Measurements from ENCODE around the gene C11orf16.
"Not testable (repeated sequence)": the region's sequence is repeated elsewhere in the genome, so short reads cannot be mapped to it uniquely, and the experiment has no call there.

C11orf16 gene

DNA sequence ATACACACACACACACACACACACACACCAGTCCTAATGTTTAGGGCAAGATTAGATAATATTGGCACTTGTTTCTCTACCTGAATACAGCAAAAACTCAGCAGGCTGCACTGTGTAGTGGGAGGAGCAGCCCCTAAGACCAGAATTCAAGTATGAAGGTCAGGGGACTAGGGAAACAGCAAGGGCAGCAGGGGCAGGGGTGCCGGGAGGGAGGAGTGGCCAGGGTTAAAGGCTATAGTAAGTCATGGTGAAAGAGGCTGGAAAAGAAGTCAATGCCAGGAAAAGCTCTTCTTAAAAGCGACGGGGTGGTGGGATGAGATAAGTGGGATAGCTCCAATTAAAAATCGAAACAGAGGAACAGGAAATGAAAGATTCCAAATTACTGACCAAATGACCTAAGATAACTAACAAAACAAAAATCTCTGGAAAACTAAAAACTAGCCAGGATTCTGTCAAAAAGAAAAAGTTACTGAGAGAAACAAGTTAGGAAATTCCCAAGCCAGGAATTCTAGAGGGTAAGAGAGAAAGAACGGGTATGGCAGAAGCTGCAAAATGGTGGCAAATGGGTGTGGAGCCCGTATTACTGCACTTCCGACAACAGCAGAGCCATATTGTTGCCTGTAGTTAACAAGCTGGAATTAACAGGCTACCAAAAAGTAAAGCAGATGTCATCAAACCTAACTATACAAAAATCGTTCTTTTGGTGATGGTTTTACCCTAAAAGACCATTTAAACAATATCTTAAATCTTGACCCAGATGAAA is 8.8 kb upstream of the C11orf16 start:
- no peaks in the 10 kb centered on the region for H3K27me3 ChIP-seq (ENCODE audit: low read length)
- no peak overlapping the region for H2AFZ ChIP-seq (ENCODE audit: low read depth, low read length, severe bottlenecking)

DNA sequence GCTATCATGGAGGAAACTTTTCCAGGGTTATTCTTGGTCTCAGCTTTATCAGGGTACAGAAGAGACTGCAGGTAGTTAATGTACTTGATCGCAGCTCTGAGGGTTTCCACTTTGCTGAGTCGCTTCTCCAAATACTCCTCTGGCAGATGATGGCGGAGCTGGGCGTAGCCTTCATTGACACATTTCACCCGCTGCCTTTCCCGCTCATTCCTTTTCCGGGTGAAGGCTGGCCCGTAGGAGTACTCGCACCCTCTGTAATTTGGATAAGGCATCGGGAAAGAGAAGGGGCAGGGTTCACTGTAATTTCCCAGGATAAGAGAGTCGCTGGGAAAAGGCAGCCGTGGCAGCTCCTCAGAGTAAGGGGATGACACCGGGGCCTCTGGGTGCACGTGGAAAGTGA is 4.9 kb upstream of the C11orf16 start:
- TF ChIP-seq EZH2phosphoT487 (conservative IDR thresholded peaks at IDR 0.05; ENCODE audit: low read length) = no peak
- TF ChIP-seq, protein P1, sequence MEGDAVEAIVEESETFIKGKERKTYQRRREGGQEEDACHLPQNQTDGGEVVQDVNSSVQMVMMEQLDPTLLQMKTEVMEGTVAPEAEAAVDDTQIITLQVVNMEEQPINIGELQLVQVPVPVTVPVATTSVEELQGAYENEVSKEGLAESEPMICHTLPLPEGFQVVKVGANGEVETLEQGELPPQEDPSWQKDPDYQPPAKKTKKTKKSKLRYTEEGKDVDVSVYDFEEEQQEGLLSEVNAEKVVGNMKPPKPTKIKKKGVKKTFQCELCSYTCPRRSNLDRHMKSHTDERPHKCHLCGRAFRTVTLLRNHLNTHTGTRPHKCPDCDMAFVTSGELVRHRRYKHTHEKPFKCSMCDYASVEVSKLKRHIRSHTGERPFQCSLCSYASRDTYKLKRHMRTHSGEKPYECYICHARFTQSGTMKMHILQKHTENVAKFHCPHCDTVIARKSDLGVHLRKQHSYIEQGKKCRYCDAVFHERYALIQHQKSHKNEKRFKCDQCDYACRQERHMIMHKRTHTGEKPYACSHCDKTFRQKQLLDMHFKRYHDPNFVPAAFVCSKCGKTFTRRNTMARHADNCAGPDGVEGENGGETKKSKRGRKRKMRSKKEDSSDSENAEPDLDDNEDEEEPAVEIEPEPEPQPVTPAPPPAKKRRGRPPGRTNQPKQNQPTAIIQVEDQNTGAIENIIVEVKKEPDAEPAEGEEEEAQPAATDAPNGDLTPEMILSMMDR (IDR thresholded peaks at IDR 0.05; ENCODE audit: insufficient read depth, low read length, poor library complexity, severe bottlenecking) = no peak
- no peak overlapping the region for H3K27ac ChIP-seq (ENCODE audit: low read depth, low read length)
- H3K36me3 ChIP-seq (ENCODE audit: low read length) = no peaks in the 10 kb centered on the region
- no peak overlapping the region for H3K4me2 ChIP-seq (ENCODE audit: low read depth, low read length, poor library complexity, severe bottlenecking)
- no peaks in the 10 kb centered on the region for H3K79me2 ChIP-seq (ENCODE audit: insufficient read depth, low read length)
- no peaks in the 10 kb centered on the region for H3K27me3 ChIP-seq (ENCODE audit: low read length)
- H3K9ac ChIP-seq (ENCODE audit: low read length) = no peak overlapping the region
- no peak overlapping the region for H3K4me3 ChIP-seq (ENCODE audit: insufficient read depth, low read length, poor library complexity, severe bottlenecking)
- H2AFZ ChIP-seq (ENCODE audit: low read depth, low read length, severe bottlenecking) = no peak overlapping the region
- no peaks in the 10 kb centered on the region for H3F3A ChIP-seq (ENCODE audit: insufficient read depth)
- no peaks in the 10 kb centered on the region for H3K9me3 ChIP-seq (ENCODE audit: insufficient read depth, low read length)
- no peaks in the 10 kb centered on the region for H3K9me2 ChIP-seq (replicated peaks; ENCODE audit: insufficient read depth, low read length)
- no peaks in the 10 kb centered on the region for H4K20me1 ChIP-seq (ENCODE audit: low read depth, low read length)

More for the DNA sequence above, 8.8 kb upstream of the C11orf16 start:
- Histone ChIP-seq H3K79me2 (ENCODE audit: insufficient read depth, low read length) (no peaks in the 10 kb centered on the region), H3K36me3 (ENCODE audit: low read length) (no peaks in the 10 kb centered on the region), H3K4me2 (ENCODE audit: low read depth, low read length, poor library complexity, severe bottlenecking) (no peak overlapping the region), H3K27ac (ENCODE audit: low read depth, low read length) (no peak overlapping the region), H3K9me3 (ENCODE audit: insufficient read depth, low read length) (no peaks in the 10 kb centered on the region), H3K9me2 (replicated peaks; ENCODE audit: insufficient read depth, low read length) (no peaks in the 10 kb centered on the region), H3F3A (ENCODE audit: insufficient read depth) (no peaks in the 10 kb centered on the region), H3K4me3 (ENCODE audit: insufficient read depth, low read length, poor library complexity, severe bottlenecking) (no peak overlapping the region), H4K20me1 (ENCODE audit: low read depth, low read length) (no peaks in the 10 kb centered on the region), H3K9ac (ENCODE audit: low read length) (no peak overlapping the region)
- TF ChIP-seq EZH2phosphoT487 (conservative IDR thresholded peaks at IDR 0.05; ENCODE audit: low read length) = no peak
- TF ChIP-seq, protein P1 (IDR thresholded peaks at IDR 0.05; ENCODE audit: insufficient read depth, low read length, poor library complexity, severe bottlenecking) = no peak

DNA sequence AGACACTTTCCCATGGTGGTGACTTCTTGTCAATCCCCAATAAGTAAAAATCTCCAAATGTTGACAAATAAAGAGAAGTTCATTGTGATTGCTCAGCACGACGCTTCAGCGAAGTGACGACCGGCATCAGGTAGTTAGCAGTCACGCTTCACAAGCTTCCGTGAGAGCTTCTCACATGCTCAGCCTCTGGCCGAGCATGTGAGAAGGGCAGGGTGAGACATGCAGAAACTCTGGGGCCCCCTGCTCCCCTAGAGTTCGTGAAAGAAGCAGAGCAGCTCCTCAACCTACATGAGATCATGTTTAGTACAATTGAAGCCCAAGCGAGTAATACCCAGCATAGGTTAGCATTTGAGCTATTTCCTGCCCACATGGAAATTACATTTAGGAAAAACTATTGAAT is 4.4 kb upstream of the C11orf16 start:
- Histone ChIP-seq H3K79me2 (ENCODE audit: insufficient read depth, low read length) (no peaks in the 10 kb centered on the region), H3K27ac (ENCODE audit: low read depth, low read length) (no peak overlapping the region), H3K27me3 (ENCODE audit: low read length) (no peaks in the 10 kb centered on the region), H4K20me1 (ENCODE audit: low read depth, low read length) (no peaks in the 10 kb centered on the region), H3K4me3 (ENCODE audit: insufficient read depth, low read length, poor library complexity, severe bottlenecking) (no peak overlapping the region), H2AFZ (ENCODE audit: low read depth, low read length, severe bottlenecking) (no peak overlapping the region), H3K4me2 (ENCODE audit: low read depth, low read length, poor library complexity, severe bottlenecking) (no peak overlapping the region), H3K9me3 (ENCODE audit: insufficient read depth, low read length) (no peaks in the 10 kb centered on the region), H3F3A (ENCODE audit: insufficient read depth) (no peaks in the 10 kb centered on the region), H3K9me2 (replicated peaks; ENCODE audit: insufficient read depth, low read length) (no peaks in the 10 kb centered on the region), H3K9ac (ENCODE audit: low read length) (no peak overlapping the region), H3K36me3 (ENCODE audit: low read length) (no peaks in the 10 kb centered on the region)
- TF ChIP-seq, protein P1 (IDR thresholded peaks at IDR 0.05; ENCODE audit: insufficient read depth, low read length, poor library complexity, severe bottlenecking) = no peak
- no peak for TF ChIP-seq EZH2phosphoT487 (conservative IDR thresholded peaks at IDR 0.05; ENCODE audit: low read length)

DNA sequence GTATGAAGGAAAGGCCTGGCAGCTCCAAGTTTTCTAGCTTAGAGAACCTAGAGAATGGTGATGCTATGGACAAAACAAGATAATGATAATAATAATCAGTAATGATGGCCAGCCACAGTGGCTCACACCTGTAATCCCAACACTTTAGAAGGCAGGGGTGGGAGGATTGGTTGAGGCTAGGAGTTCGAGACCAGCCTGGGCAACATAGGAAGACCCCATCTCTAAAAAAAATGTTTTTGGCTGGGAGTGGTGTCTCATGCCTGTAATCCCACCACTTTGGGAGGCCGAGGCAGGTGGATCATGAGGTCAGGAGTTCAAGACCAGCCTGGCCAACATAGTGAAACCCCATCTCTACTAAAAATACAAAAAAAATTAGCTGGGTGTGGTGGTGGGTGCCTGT is 3.0 kb upstream of the C11orf16 start:
- H3K9me2 ChIP-seq (replicated peaks; ENCODE audit: insufficient read depth, low read length); H3K4me3 ChIP-seq (ENCODE audit: insufficient read depth, low read length, poor library complexity, severe bottlenecking); H3F3A ChIP-seq (ENCODE audit: insufficient read depth); H3K9me3 ChIP-seq (ENCODE audit: insufficient read depth, low read length); H3K27me3 ChIP-seq (ENCODE audit: low read length); H4K20me1 ChIP-seq (ENCODE audit: low read depth, low read length); H2AFZ ChIP-seq (ENCODE audit: low read depth, low read length, severe bottlenecking); H3K9ac ChIP-seq (ENCODE audit: low read length); H3K27ac ChIP-seq (ENCODE audit: low read depth, low read length); H3K36me3 ChIP-seq (ENCODE audit: low read length); H3K79me2 ChIP-seq (ENCODE audit: insufficient read depth, low read length); H3K4me2 ChIP-seq (ENCODE audit: low read depth, low read length, poor library complexity, severe bottlenecking): not testable (repeated sequence)
